ENCODE results near the gene ANXA3.

ANXA3 gene

DNA sequence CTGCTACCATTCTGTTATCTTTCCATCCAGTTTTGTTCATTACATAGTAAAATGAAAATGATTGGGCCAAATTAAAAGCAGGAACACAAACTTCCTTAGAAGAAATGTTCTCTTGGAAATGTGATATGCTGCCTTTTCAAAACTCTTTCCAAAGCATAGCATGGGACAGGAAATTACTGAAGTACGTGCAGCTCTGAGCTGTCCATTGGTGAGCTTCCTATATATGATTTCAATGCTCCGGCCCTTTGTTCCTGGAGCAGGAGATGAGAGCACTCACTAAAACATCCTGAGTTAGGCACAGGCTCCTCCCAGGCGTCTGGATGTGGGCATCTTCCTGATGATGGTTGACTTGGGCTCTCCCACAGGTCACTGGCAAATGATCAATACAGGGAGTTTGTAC lies 33.0 kb upstream of the ANXA3 start:
- Histone ChIP-seq H3K79me1 (ENCODE audit: low read length) (no peaks in the 10 kb centered on the region), H4K12ac (ENCODE audit: low read depth, low read length) (no peak overlapping the region), H3K9me3 (ENCODE audit: insufficient read depth, low read depth, low read length) (no peaks in the 10 kb centered on the region), H3K79me2 (ENCODE audit: control insufficient read depth, insufficient read depth, low read length, poor library complexity) (no peaks in the 10 kb centered on the region), H4K91ac (ENCODE audit: low read depth, low read length) (no peak overlapping the region), H2BK5ac (ENCODE audit: low read depth, low read length, poor library complexity) (no peak overlapping the region), H3K23ac (ENCODE audit: low read length) (no peak overlapping the region), H3K36me3 (ENCODE audit: control insufficient read depth in 1 of 2, insufficient read depth in 2 of 2, low read length in 2 of 2) (peaks cover 16 to 31% of the 10 kb centered on the region in 2 experiments), H3K18ac (ENCODE audit: low read length) (no peak overlapping the region), H3K4me1 (ENCODE audit: control insufficient read depth in 1 of 2, insufficient read depth in 2 of 2, low read length in 2 of 2) (no peaks in the 10 kb centered on the region), H4K8ac (ENCODE audit: low read depth, low read length) (no peak overlapping the region), H3K4ac (ENCODE audit: low read depth, low read length) (no peak overlapping the region), H2AFZ (ENCODE audit: insufficient read depth, low read length, poor library complexity) (no peak overlapping the region), H2BK120ac (ENCODE audit: insufficient read depth, low read length, poor library complexity) (no peak overlapping the region), H3K9ac (ENCODE audit: low read length) (no peak overlapping the region), H3K4me2 (ENCODE audit: low read length) (no peak overlapping the region), H2AK5ac (ENCODE audit: low read length) (no peak overlapping the region), H3K27ac (ENCODE audit: low read depth, low read length) (no peak overlapping the region), H3K4me3 (ENCODE audit: low read depth, low read length) (no peak overlapping the region), H3K14ac (ENCODE audit: low read length) (no peak overlapping the region), H3K27me3 (ENCODE audit: insufficient read depth, low read length) (peaks cover 2% of the 10 kb centered on the region), H2BK12ac (ENCODE audit: low read length) (no peak overlapping the region)
- no CpG with 5 or more reads among the region's 3 CpGs for WGBS (ENCODE audit: extremely low coverage, insufficient coverage, insufficient read length)
- DNase-seq = no peak

DNA sequence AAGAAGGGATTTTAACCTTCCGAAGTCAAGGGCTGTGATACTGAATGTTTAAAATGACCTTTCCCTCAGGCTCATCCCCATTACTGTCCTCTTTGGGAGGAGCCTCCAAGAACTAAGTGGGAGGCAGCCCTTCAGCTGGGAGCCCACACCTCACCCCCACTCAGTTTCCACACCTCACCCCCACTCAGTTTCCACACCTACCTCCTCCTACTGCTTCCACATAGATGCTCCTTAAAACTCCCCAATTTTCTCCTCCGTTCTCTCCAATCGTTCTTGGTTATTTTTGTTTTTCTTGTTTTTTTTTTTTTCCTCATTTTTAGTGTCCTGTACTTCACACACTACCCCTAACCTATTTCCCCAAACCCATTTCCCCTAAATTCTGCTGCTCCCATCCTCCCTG lies 31.6 kb upstream of the ANXA3 start:
- H3K36me3 ChIP-seq (ENCODE audit: control insufficient read depth in 1 of 2, insufficient read depth in 2 of 2, low read length in 2 of 2) = peaks cover 17 to 34% of the 10 kb centered on the region in 2 experiments
- no peaks in the 10 kb centered on the region for H3K9me3 ChIP-seq (ENCODE audit: insufficient read depth, low read depth, low read length)
- H3K4me3 ChIP-seq (ENCODE audit: low read depth, low read length) = no peak overlapping the region
- no peak overlapping the region for H3K4ac ChIP-seq (ENCODE audit: low read depth, low read length)
- no peak overlapping the region for H3K27ac ChIP-seq (ENCODE audit: low read depth, low read length)
- H4K12ac ChIP-seq (ENCODE audit: low read depth, low read length) = no peak overlapping the region
- no peak overlapping the region for H3K14ac ChIP-seq (ENCODE audit: low read length)
- H3K79me1 ChIP-seq (ENCODE audit: low read length) = no peaks in the 10 kb centered on the region
- no peak overlapping the region for H3K23ac ChIP-seq (ENCODE audit: low read length)
- no peak overlapping the region for H3K18ac ChIP-seq (ENCODE audit: low read length)
- no CpG with 5 or more reads among the region's 3 CpGs for WGBS (ENCODE audit: extremely low coverage, insufficient coverage, insufficient read length)
- no peak overlapping the region for H2BK5ac ChIP-seq (ENCODE audit: low read depth, low read length, poor library complexity)
- no peak overlapping the region for H2AK5ac ChIP-seq (ENCODE audit: low read length)
- H2BK12ac ChIP-seq (ENCODE audit: low read length) = no peak overlapping the region
- peaks cover 2% of the 10 kb centered on the region for H3K27me3 ChIP-seq (ENCODE audit: insufficient read depth, low read length)
- no peak overlapping the region for H4K8ac ChIP-seq (ENCODE audit: low read depth, low read length)
- no peak overlapping the region for H3K4me2 ChIP-seq (ENCODE audit: low read length)
- no peak overlapping the region for H2AFZ ChIP-seq (ENCODE audit: insufficient read depth, low read length, poor library complexity)
- no peak overlapping the region for H4K91ac ChIP-seq (ENCODE audit: low read depth, low read length)
- H2BK120ac ChIP-seq (ENCODE audit: insufficient read depth, low read length, poor library complexity) = no peak overlapping the region
- DNase-seq = no peak
- H3K9ac ChIP-seq (ENCODE audit: low read length) = no peak overlapping the region
- H3K79me2 ChIP-seq (ENCODE audit: control insufficient read depth, insufficient read depth, low read length, poor library complexity) = no peaks in the 10 kb centered on the region
- H3K4me1 ChIP-seq (ENCODE audit: control insufficient read depth in 1 of 2, insufficient read depth in 2 of 2, low read length in 2 of 2) = no peaks in the 10 kb centered on the region

- Histone ChIP-seq H3K23ac (ENCODE audit: low read length) (no peak overlapping the region), H3K4me3 (ENCODE audit: low read depth, low read length) (no peak overlapping the region), H3K18ac (ENCODE audit: low read length) (no peak overlapping the region), H2BK5ac (ENCODE audit: low read depth, low read length, poor library complexity) (no peak overlapping the region), H3K27ac (ENCODE audit: low read depth, low read length) (no peak overlapping the region), H3K36me3 (ENCODE audit: control insufficient read depth in 1 of 2, insufficient read depth in 2 of 2, low read length in 2 of 2) (peaks cover 16 to 34% of the 10 kb centered on the region in 2 experiments), H3K79me1 (ENCODE audit: low read length) (no peaks in the 10 kb centered on the region), H2BK12ac (ENCODE audit: low read length) (no peak overlapping the region), H3K27me3 (ENCODE audit: insufficient read depth, low read length) (no peaks in the 10 kb centered on the region), H3K4me2 (ENCODE audit: low read length) (no peak overlapping the region), H4K91ac (ENCODE audit: low read depth, low read length) (no peak overlapping the region), H3K4ac (ENCODE audit: low read depth, low read length) (no peak overlapping the region), H4K8ac (ENCODE audit: low read depth, low read length) (no peak overlapping the region), H3K9ac (ENCODE audit: low read length) (no peak overlapping the region), H3K4me1 (ENCODE audit: control insufficient read depth in 1 of 2, insufficient read depth in 2 of 2, low read length in 2 of 2) (no peaks in the 10 kb centered on the region), H3K9me3 (ENCODE audit: insufficient read depth, low read depth, low read length) (no peaks in the 10 kb centered on the region), H3K14ac (ENCODE audit: low read length) (no peak overlapping the region), H2BK120ac (ENCODE audit: insufficient read depth, low read length, poor library complexity) (no peak overlapping the region), H2AK5ac (ENCODE audit: low read length) (no peak overlapping the region), H2AFZ (ENCODE audit: insufficient read depth, low read length, poor library complexity) (no peak overlapping the region), H4K12ac (ENCODE audit: low read depth, low read length) (no peak overlapping the region), H3K79me2 (ENCODE audit: control insufficient read depth, insufficient read depth, low read length, poor library complexity) (no peaks in the 10 kb centered on the region)
- no peak for DNase-seq
- no CpG with 5 or more reads among the region's 3 CpGs for WGBS (ENCODE audit: extremely low coverage, insufficient coverage, insufficient read length)
Measured at GRCh38 chr4:78520808-78521226, 30.8 kb upstream of the ANXA3 start.

DNA sequence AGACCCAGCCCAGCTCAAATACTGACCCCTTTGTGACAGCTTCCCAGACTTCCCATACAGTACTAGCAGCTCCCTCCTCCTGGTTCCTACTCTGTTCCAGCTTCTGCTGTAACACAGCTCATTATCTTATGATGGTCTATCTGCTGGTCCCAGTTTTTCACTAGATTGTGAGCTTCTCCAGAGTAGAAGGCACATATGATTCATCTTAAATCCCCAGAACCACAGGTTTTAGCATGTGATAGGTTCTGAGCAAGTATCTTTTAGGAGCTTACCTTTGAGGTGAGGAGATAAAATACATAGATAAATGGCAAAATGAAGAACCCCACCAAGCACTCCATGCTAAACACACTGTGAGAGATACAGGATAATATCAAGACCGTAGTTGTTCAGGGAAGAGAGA lies 27.6 kb upstream of the ANXA3 start:
- Histone ChIP-seq H3K27me3 (ENCODE audit: insufficient read depth, low read length) (no peaks in the 10 kb centered on the region), H2BK5ac (ENCODE audit: low read depth, low read length, poor library complexity) (no peak overlapping the region), H3K14ac (ENCODE audit: low read length) (no peak overlapping the region), H3K4ac (ENCODE audit: low read depth, low read length) (no peak overlapping the region), H2AK5ac (ENCODE audit: low read length) (no peak overlapping the region), H2BK12ac (ENCODE audit: low read length) (no peak overlapping the region), H4K12ac (ENCODE audit: low read depth, low read length) (no peak overlapping the region), H3K36me3 (ENCODE audit: control insufficient read depth in 1 of 2, insufficient read depth in 2 of 2, low read length in 2 of 2) (peaks cover 16 to 44% of the 10 kb centered on the region in 2 experiments), H3K4me2 (ENCODE audit: low read length) (no peak overlapping the region), H3K79me2 (ENCODE audit: control insufficient read depth, insufficient read depth, low read length, poor library complexity) (no peaks in the 10 kb centered on the region), H2BK120ac (ENCODE audit: insufficient read depth, low read length, poor library complexity) (no peak overlapping the region), H4K91ac (ENCODE audit: low read depth, low read length) (no peak overlapping the region), H3K9ac (ENCODE audit: low read length) (no peak overlapping the region), H3K27ac (ENCODE audit: low read depth, low read length) (no peak overlapping the region), H3K23ac (ENCODE audit: low read length) (no peak overlapping the region), H3K79me1 (ENCODE audit: low read length) (no peaks in the 10 kb centered on the region), H2AFZ (ENCODE audit: insufficient read depth, low read length, poor library complexity) (no peak overlapping the region), H3K9me3 (ENCODE audit: insufficient read depth, low read depth, low read length) (no peaks in the 10 kb centered on the region), H4K8ac (ENCODE audit: low read depth, low read length) (no peak overlapping the region), H3K4me3 (ENCODE audit: low read depth, low read length) (no peak overlapping the region), H3K4me1 (ENCODE audit: control insufficient read depth in 1 of 2, insufficient read depth in 2 of 2, low read length in 2 of 2) (no peaks in the 10 kb centered on the region), H3K18ac (ENCODE audit: low read length) (no peak overlapping the region)
- DNase-seq = no peak
- no CpG with 5 or more reads among the region's 1 CpG for WGBS (ENCODE audit: extremely low coverage, insufficient coverage, insufficient read length)

All from trophoblast cell (in vitro differentiated cells and primary cell).